ENCODE measurements around the gene PPP1R14D. TPM values are rescaled to one million over a fixed set of nuclear protein-coding genes. Genes with fewer than 3 reads are reported as not detected.

PPP1R14D gene
- total RNA-seq, 1 donor from 2014 or later: 23.4 TPM

Other genes with a start within 250 kb of the PPP1R14D start
- gene KNL1, start 234.5 kb downstream of the PPP1R14D start, total RNA-seq: 2.3 TPM
- 1.3 TPM for gene RAD51, start 133.5 kb downstream of the PPP1R14D start, total RNA-seq
- 41.1 TPM for gene RMDN3, start 73.5 kb downstream of the PPP1R14D start, total RNA-seq
- gene GCHFR, start 64.6 kb downstream of the PPP1R14D start, total RNA-seq: 33.1 TPM
- gene C15orf62, start 58.7 kb downstream of the PPP1R14D start, total RNA-seq: 1.4 TPM
- gene ZFYVE19, start 21.6 kb downstream of the PPP1R14D start, total RNA-seq: 45.5 TPM
- gene DNAJC17, start 21.2 kb downstream of the PPP1R14D start, total RNA-seq: 41.2 TPM
- gene SPINT1, start 15.3 kb upstream of the PPP1R14D start, total RNA-seq: 232 TPM
- 0.63 TPM for gene RHOV, start 45.5 kb upstream of the PPP1R14D start, total RNA-seq
- 42.2 TPM for gene VPS18, start 65.7 kb upstream of the PPP1R14D start, total RNA-seq
- 7.2 TPM for gene DLL4, start 100.6 kb upstream of the PPP1R14D start, total RNA-seq
- 2.8 TPM for gene CHAC1, start 124.8 kb upstream of the PPP1R14D start, total RNA-seq